K562 (cell line): ENCODE measurements around the gene LDLRAD3. TPM values are rescaled to one million over a fixed set of nuclear protein-coding genes. Genes with fewer than 3 reads are reported as not detected.

ENCODE experiments used
- ATAC-seq: fragments of 200-7000 bp; cut with Tn5 transposase; 3 replicates; pipeline ENCODE4 v1.9.1; 2020; ENCODE audit warnings: moderate library complexity
- BruUV-seq: library from RNA; stranded (reverse); fragments of 400-500 nt; replicated peaks from 2 replicates; lab custom pipeline; 2021; lab: Mats Ljungman, UMichigan
- CTCF ChIA-PET: fragments of 300-600 bp; formaldehyde crosslinking; extraction: SDS; loops from one replicate; lab custom pipeline; 2021; ENCODE audit warnings: low intra/inter-chr PET ratio; lab: Yijun Ruan, JAX
- POLR2A ChIA-PET: fragments of 300-600, 350-650 bp; sonication (Branson Sonifier 250); formaldehyde crosslinking; extraction: SDS; loops from one replicate; lab custom pipeline; 2021; ENCODE audit warnings: antibody characterized with exemption, inconsistent platforms; lab: Yijun Ruan, JAX
- DNase-seq, 4 experiments: peaks; one replicate each; pipeline versions ENCODE4 v3.0.0 to v3.0.0-alpha.2; 2011 to 2018; ENCODE audit warnings: low spot score in 3 of 4, mixed read lengths in 3 of 4; ENCODE audit errors: extremely low read depth in 1 of 4
- FAIRE-seq: peaks from 2 replicates; lab custom pipeline; 2011; peaks lifted over from hg19 to GRCh38; lab: Jason Lieb, UNC
- H2AFZ ChIP-seq: 2 replicates; pipeline ENCODE4 v1.6.0; 2011; ENCODE audit warnings: low read depth, low read length, control low read depth, inconsistent platforms
- H3K27ac ChIP-seq: fragments of 200-600 bp; 3 replicates; pipeline ENCODE4 v1.8.0; 2011; ENCODE audit warnings: low read depth, mild to moderate bottlenecking, control low read depth, inconsistent platforms, low read length, moderate library complexity, mixed read lengths; ENCODE audit errors: extremely low read depth
- H3K27me3 ChIP-seq, 2 experiments: fragments of 300-600 bp in 1 of 2; 2 replicates in 1 of 2; 3 replicates in 1 of 2; pipeline versions ENCODE4 v1.6.0 to v1.8.0; 2011; ENCODE audit warnings: inconsistent platforms in 2 of 2, low read length in 2 of 2, mild to moderate bottlenecking in 1 of 2, mixed read lengths in 1 of 2, moderate library complexity in 1 of 2; ENCODE audit not compliant: control insufficient read depth in 2 of 2, insufficient read depth in 2 of 2
- H3K36me3 ChIP-seq: fragments of 300-600 bp; 3 replicates; pipeline ENCODE4 v1.8.0; 2011; ENCODE audit warnings: mild to moderate bottlenecking, low read length, inconsistent platforms; ENCODE audit not compliant: control insufficient read depth, insufficient read depth
- H3K4me1 ChIP-seq, 2 experiments: fragments of 200-600 bp in 1 of 2; replicated peaks in 1 of 2; 2 replicates in 1 of 2; 3 replicates in 1 of 2; pipeline versions ENCODE4 v1.5.1 to v1.8.0; 2011; ENCODE audit warnings: inconsistent platforms in 2 of 2, low read length in 2 of 2, mild to moderate bottlenecking in 1 of 2, mixed read lengths in 1 of 2, moderate library complexity in 1 of 2; ENCODE audit not compliant: control insufficient read depth in 2 of 2, insufficient read depth in 2 of 2
- H3K4me2 ChIP-seq: 2 replicates; pipeline ENCODE4 v1.6.1; 2011; ENCODE audit warnings: low read length, control low read depth, inconsistent platforms, mixed read lengths; ENCODE audit not compliant: insufficient read depth
- H3K4me3 ChIP-seq: fragments of 200-600 bp; sonication (generic), shearing (Covaris generic); 2 replicates; pipeline ENCODE4 v1.5.1; 2016; ENCODE audit warnings: control low read depth, inconsistent platforms
- H3K79me2 ChIP-seq: fragments of 200-600 bp; 3 replicates; pipeline ENCODE4 v1.8.0; 2011; ENCODE audit warnings: low read length, inconsistent platforms; ENCODE audit not compliant: control insufficient read depth, insufficient read depth
- H3K9ac ChIP-seq, 2 experiments: 2 replicates each; pipeline versions ENCODE4 v1.6.0 to v1.6.1; 2011; ENCODE audit warnings: low read depth in 2 of 2, low read length in 2 of 2, control low read depth in 1 of 2, inconsistent platforms in 1 of 2, mild to moderate bottlenecking in 1 of 2, mixed read lengths in 1 of 2; ENCODE audit not compliant: insufficient read depth in 1 of 2
- H3K9me1 ChIP-seq: one replicate; pipeline ENCODE4 v1.6.0; 2011; ENCODE audit warnings: inconsistent platforms, mild to moderate bottlenecking, low read length, moderate library complexity; ENCODE audit not compliant: control insufficient read depth, insufficient read depth
- H3K9me3 ChIP-seq: replicated peaks from 2 replicates; pipeline ENCODE4 v1.5.1; 2011; ENCODE audit warnings: low read depth, low read length, inconsistent platforms; ENCODE audit not compliant: control insufficient read depth, insufficient read depth
- H4K20me1 ChIP-seq: replicated peaks from 2 replicates; pipeline ENCODE4 v1.6.1; 2011; ENCODE audit warnings: low read length, inconsistent platforms, mixed read lengths; ENCODE audit not compliant: control insufficient read depth, insufficient read depth
- BHLHE40 ChIP-seq: IDR thresholded peaks from 2 replicates; pipeline ENCODE4 v1.6.1; 2011; ENCODE audit warnings: low read length, improper control_type of control experiment
- BRCA1 ChIP-seq, 2 experiments: fragments of 450-650 bp in 1 of 2; sonication (generic) in 1 of 2; formaldehyde crosslinking in 1 of 2; IDR thresholded peaks; 2 replicates each; pipeline versions ENCODE4 v1.5.0 to v1.6.1; 2017 to 2020; ENCODE audit warnings: mild to moderate bottlenecking in 1 of 2, missing genetic modification reagents in 1 of 2
- COPS2 ChIP-seq: fragments of 450-650 bp; conservative IDR thresholded peaks from 2 replicates; pipeline ENCODE4 v1.6.1; 2016; ENCODE audit warnings: mild to moderate bottlenecking, moderate library complexity
- FOSL1 ChIP-seq: fragments of 200-800 bp; sonication (Bioruptor generic); conservative IDR thresholded peaks from 2 replicates; pipeline ENCODE4 v1.6.1; 2016; ENCODE audit warnings: missing genetic modification characterization, missing compliant biosample characterization
- KAT7 ChIP-seq: sonication (generic); formaldehyde crosslinking; IDR thresholded peaks from 2 replicates; pipeline ENCODE4 v1.8.0; 2022; ENCODE audit warnings: missing genetic modification reagents, mild to moderate bottlenecking, borderline replicate concordance
- KAT8 ChIP-seq: fragments of 450-650 bp; IDR thresholded peaks from 2 replicates; pipeline ENCODE4 v1.6.1; 2016; ENCODE audit warnings: low read depth, mild to moderate bottlenecking
- PCBP2 ChIP-seq: fragments of 200-400 bp; formaldehyde crosslinking; IDR thresholded peaks from 2 replicates; pipeline ENCODE4 v1.6.1; 2018; ENCODE audit warnings: low read length, low read depth, mild to moderate bottlenecking, moderate library complexity; ENCODE audit not compliant: poor library complexity, severe bottlenecking
- RBM25 ChIP-seq: fragments of 200-400 bp; formaldehyde crosslinking; IDR thresholded peaks from 2 replicates; pipeline ENCODE4 v1.6.1; 2018; ENCODE audit warnings: low read length, low read depth, moderate library complexity; ENCODE audit not compliant: severe bottlenecking
- RFX7 ChIP-seq: fragments of 250-450 bp; sonication (Bioruptor Pico); IDR thresholded peaks from 2 replicates; pipeline ENCODE4 v1.5.1; 2021; ENCODE audit warnings: mild to moderate bottlenecking
- SETDB1 ChIP-seq: IDR thresholded peaks from one replicate; pipeline ENCODE4 v1.6.1; 2012; ENCODE audit warnings: low read length, control low read depth, inconsistent platforms
- SMAD1 ChIP-seq: fragments of 150-350 bp; IDR thresholded peaks from 2 replicates; pipeline ENCODE4 v1.6.1; 2014; ENCODE audit warnings: low read length, low read depth; ENCODE audit not compliant: partially characterized antibody
- SMAD2 ChIP-seq: fragments of 150-350 bp; IDR thresholded peaks from 2 replicates; pipeline ENCODE4 v1.6.1; 2014; ENCODE audit warnings: low read depth, mild to moderate bottlenecking, low read length
- SMARCB1 ChIP-seq: IDR thresholded peaks from 2 replicates; pipeline ENCODE4 v1.6.1; 2011; ENCODE audit warnings: improper control_type of control experiment, low read depth; ENCODE audit not compliant: insufficient read length
- STAT5B ChIP-seq: fragments of 250-450 bp; sonication (Bioruptor Pico); IDR thresholded peaks from 2 replicates; pipeline ENCODE4 v1.8.0; 2021; ENCODE audit warnings: mild to moderate bottlenecking, inconsistent platforms
- TEAD4 ChIP-seq, 2 experiments: sonication (generic) in 1 of 2; formaldehyde crosslinking in 1 of 2; IDR thresholded peaks; 2 replicates each; pipeline versions ENCODE4 v1.6.1 to v1.8.0; 2012 to 2022; ENCODE audit warnings: borderline replicate concordance in 1 of 2, inconsistent platforms in 1 of 2, low read length in 1 of 2, mild to moderate bottlenecking in 1 of 2, missing genetic modification reagents in 1 of 2
- ZFP30 ChIP-seq: fragments of 250-450 bp; sonication (Bioruptor Pico); IDR thresholded peaks from 2 replicates; pipeline ENCODE4 v1.8.0; 2022; ENCODE audit warnings: moderate library complexity, mild to moderate bottlenecking, inconsistent platforms, borderline replicate concordance
- ZNF384 ChIP-seq: IDR thresholded peaks from 2 replicates; pipeline ENCODE4 v1.6.1; 2012; ENCODE audit warnings: low read depth, low read length, improper control_type of control experiment
- WGBS: fragments of 100-300 bp; shearing (Covaris generic); methylation state at CpG from one replicate; pipeline ENCODE4 v1.1.6; 2016; ENCODE audit warnings: low coverage, mixed read lengths; ENCODE audit not compliant: insufficient coverage; ENCODE audit errors: missing lambda C conversion rate; 5-methylcytosine and 5-hydroxymethylcytosine counted together
- in situ Hi-C: fragments of 300-500 bp; cut with MboI; formaldehyde crosslinking; loops from 4 replicates; pipeline ENCODE4 v1.15.0; 2018; ENCODE audit warnings: inconsistent platforms, mixed read lengths
- intact Hi-C: fragments of 100-400 bp; cut with micrococcal nuclease; formaldehyde crosslinking; loops from 2 replicates; pipeline ENCODE4 v1.14.2; 2022
- polyA plus RNA-seq, 8 experiments: library from polyadenylated mRNA; depleted of rRNA in 4 of 8; stranded (reverse) in 5 of 8; unstranded in 3 of 8; fragments of >200 nt; fragmentation: Nextera tagmentation in 2 of 8; fragmentation: Illumina TruSeq in 1 of 8; extraction: Ambion mirVana in 2 of 8; extraction: Trizol in 1 of 8; gene quantifications; 2 replicates each; pipeline versions ENCODE4 v1.2.1 to v1.2.3, GENCODE V29; 2011 to 2014; ENCODE audit warnings: inconsistent platforms in 1 of 8, missing spikeins in 1 of 8
- total RNA-seq, 7 experiments: library from RNA; depleted of rRNA in 6 of 7; stranded (reverse); fragments of >200 nt in 6 of 7; fragmentation: Illumina TruSeq in 2 of 7; extraction: Trizol in 2 of 7; gene quantifications; 2 replicates each; pipeline versions ENCODE4 v1.2.1 to v1.2.3, GENCODE V29; 2011 to 2021; ENCODE audit warnings: low replicate concordance in 1 of 7
- TF ChIP-seq, protein P1 (sequence below): fragments of 250-450 bp; sonication (Bioruptor Pico); IDR thresholded peaks from 2 replicates; pipeline ENCODE4 v1.4.0; 2020; ENCODE audit warnings: mild to moderate bottlenecking
- TF ChIP-seq, protein P2 (sequence below), 2 experiments: fragments of 450-650 bp in 1 of 2; sonication (generic) in 1 of 2; formaldehyde crosslinking in 1 of 2; IDR thresholded peaks in 1 of 2; conservative IDR thresholded peaks in 1 of 2; 2 replicates each; pipeline versions ENCODE4 v1.6.1 to v1.8.1; 2016 to 2023; ENCODE audit warnings: mild to moderate bottlenecking in 2 of 2, moderate library complexity in 2 of 2, inconsistent platforms in 1 of 2, missing genetic modification reagents in 1 of 2

LDLRAD3 gene
- total and polyA plus RNA-seq, 9 of the 15 experiments (the other 6 are each of a cell fraction or from before 2014, with no cell fraction given), result 0.73 to 7.2 (median 3.5) TPM

GRCh38 chr11:36165621-36166397 is 221.9 kb downstream of the LDLRAD3 start (continued):
- TF ChIP-seq STAT5B (CRISPR knock-in tag) (no peak), PCBP2 (peak; percentile 55), BHLHE40 (no peak), ZNF384 (no peak), COPS2 (no peak), SETDB1 (no peak), SMARCB1 (no peak), TEAD4 (IDR thresholded peaks at IDR 0.05; ENCODE audit: low read length) (no peak), TEAD4 (CRISPR knock-in tag; IDR thresholded peaks at IDR 0.05; ENCODE audit: borderline replicate concordance) (no peak)

DNA sequence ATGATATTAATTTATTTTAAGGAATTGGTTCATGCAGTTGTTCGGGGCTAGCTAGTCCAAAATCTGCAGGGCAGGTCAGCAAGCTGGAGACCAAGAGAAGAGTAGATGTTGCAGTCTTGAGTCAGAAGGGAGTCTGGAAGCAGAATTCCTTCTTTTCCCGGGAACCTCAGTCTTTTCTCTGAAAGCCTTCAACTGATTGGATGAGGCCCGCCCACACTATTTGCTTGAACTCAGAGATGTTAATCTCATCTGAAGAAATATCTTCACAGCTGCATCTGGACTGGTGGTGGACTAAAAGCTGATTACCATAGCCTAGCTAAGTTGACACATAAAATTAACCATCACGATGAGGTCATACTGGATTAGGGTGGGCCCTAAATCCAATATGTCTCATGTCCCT is 223.2 kb downstream of the LDLRAD3 start:
- peaks cover 3 to 6% of the 10 kb centered on the region in 2 experiments; a peak in 2 of 5 replicates for H3K27me3 ChIP-seq
- DNase-seq (no peak), ATAC-seq (no peak), FAIRE-seq (no peak)
- H3K9me3 ChIP-seq, result no peaks in the 10 kb centered on the region
- WGBS, result 24% methylated on average over 4 of the region's 4 CpGs
- POLR2A ChIA-PET, result no interaction called here
- CTCF ChIA-PET, result no interaction called here
- BruUV-seq, result no TSS peak
- no peak overlapping the region for H3K4me2 ChIP-seq
- H3K36me3 ChIP-seq, result no peaks in the 10 kb centered on the region
- H3K79me2 ChIP-seq, result no peaks in the 10 kb centered on the region
- intact Hi-C loops, result loop anchor here (5.0 kb wide), 1 partner anchor 90 kb away; no protein-coding TSS in a partner anchor
- in situ Hi-C loops, result no loop called here
- H2AFZ ChIP-seq, result no peak overlapping the region
- H3K4me3 ChIP-seq, result no peak overlapping the region
- H3K9ac ChIP-seq, result no peak overlapping the region
- H3K27ac ChIP-seq, result no peak overlapping the region
- no peaks in the 10 kb centered on the region; the same call in 1 of the 2 replicates for H4K20me1 ChIP-seq
- H3K4me1 ChIP-seq, result peaks cover 0 to 6% of the 10 kb centered on the region in 2 experiments; a peak in 2 of 5 replicates
- no peaks in the 10 kb centered on the region for H3K9me1 ChIP-seq
- TF ChIP-seq SMAD2 (no peak), BRCA1 (IDR thresholded peaks at IDR 0.05) (no peak), BRCA1 (CRISPR knock-in tag; IDR thresholded peaks at IDR 0.05) (no peak), ZFP30 (CRISPR knock-in tag) (no peak), RBM25 (peak; percentile 12), RFX7 (no peak), SMAD1 (no peak), KAT8 (no peak), FOSL1 (peak; percentile 28; the same call in 1 of the 2 replicates), KAT7 (CRISPR knock-in tag) (no peak)
- TF ChIP-seq, protein P1, sequence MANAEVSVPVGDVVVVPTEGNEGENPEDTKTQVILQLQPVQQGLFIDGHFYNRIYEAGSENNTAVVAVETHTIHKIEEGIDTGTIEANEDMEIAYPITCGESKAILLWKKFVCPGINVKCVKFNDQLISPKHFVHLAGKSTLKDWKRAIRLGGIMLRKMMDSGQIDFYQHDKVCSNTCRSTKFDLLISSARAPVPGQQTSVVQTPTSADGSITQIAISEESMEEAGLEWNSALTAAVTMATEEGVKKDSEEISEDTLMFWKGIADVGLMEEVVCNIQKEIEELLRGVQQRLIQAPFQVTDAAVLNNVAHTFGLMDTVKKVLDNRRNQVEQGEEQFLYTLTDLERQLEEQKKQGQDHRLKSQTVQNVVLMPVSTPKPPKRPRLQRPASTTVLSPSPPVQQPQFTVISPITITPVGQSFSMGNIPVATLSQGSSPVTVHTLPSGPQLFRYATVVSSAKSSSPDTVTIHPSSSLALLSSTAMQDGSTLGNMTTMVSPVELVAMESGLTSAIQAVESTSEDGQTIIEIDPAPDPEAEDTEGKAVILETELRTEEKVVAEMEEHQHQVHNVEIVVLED, result no peak
- TF ChIP-seq, protein P2, sequence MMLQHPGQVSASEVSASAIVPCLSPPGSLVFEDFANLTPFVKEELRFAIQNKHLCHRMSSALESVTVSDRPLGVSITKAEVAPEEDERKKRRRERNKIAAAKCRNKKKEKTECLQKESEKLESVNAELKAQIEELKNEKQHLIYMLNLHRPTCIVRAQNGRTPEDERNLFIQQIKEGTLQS (IDR thresholded peaks at IDR 0.05), result peak; percentile 40; the same call in 1 of the 2 replicates
- TF ChIP-seq, protein P2 (CRISPR knock-in tag; conservative IDR thresholded peaks at IDR 0.05), result no peak
